Measurements from ENCODE around the gene KRTAP17-1. TPM values are rescaled to one million over a fixed set of nuclear protein-coding genes. Genes with fewer than 3 reads are reported as not detected.

KRTAP17-1 gene
- total RNA-seq, 1 donor from 2014 or later: not detected

DNA sequence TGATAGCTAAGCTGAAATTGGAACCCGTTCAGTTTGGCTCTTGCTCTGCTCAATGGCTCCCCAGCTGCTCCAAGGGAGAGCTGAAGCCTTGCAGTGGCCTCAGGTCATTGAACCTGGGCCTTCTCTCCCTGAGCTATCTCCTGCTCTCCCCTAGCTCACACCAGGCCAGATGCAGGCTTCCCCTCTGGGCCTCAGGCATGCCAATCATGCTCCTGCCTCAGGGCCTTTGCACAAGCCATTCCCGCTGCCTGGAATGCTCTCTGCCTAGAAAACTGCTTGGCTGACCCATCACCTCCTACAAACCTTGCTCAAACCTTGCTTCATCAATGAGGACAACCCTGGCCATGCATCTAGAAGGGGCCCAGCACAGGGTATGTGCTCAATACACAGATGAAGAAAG lies 16.7 kb upstream of the KRTAP17-1 start:
- no peak for DNase-seq

DNA sequence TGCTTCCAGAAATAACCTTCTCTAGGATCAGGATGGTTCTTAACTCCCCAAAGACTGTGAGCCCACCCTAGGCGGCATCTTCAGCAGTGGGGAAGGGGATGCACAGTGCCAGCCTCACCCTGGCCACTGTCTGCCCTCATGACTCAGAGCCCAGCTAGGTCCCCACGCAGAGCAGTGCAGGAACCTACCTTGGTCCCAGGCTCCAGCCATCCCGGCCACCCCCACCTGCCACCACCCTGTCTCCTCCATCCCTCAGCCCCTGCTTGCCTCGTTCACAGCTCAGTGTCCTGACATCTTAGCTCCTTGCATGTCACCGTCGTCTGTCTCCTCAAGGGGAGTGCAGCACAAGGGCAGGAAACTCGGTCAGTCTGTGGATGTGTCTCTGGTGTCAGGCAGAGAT lies 16.1 kb upstream of the KRTAP17-1 start:
- DNase-seq: no peak

GRCh38 chr17:41329279-41329948 lies 13.9 kb upstream of the KRTAP17-1 start:
- no peak for DNase-seq

DNA sequence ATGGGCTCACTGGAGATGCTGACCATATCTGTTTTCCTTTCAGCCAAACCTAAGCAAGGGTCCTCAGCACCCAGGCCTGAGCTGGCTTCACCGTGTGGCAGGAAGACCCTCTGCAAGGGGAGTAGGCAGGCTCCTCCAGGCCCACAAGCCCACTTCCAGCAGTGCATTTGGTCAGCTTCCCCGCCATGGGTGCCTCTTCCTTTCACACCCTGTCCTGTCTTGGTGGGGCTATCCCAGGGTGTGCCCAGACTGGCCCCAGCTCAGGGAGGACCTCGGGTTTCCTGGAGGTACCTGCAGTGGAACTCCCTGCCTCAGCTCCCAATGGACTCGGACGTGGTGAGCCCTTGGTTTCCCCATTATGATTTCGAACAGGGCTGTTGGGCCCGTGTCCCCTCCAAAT lies 12.7 kb upstream of the KRTAP17-1 start:
- DNase-seq: no peak

DNA sequence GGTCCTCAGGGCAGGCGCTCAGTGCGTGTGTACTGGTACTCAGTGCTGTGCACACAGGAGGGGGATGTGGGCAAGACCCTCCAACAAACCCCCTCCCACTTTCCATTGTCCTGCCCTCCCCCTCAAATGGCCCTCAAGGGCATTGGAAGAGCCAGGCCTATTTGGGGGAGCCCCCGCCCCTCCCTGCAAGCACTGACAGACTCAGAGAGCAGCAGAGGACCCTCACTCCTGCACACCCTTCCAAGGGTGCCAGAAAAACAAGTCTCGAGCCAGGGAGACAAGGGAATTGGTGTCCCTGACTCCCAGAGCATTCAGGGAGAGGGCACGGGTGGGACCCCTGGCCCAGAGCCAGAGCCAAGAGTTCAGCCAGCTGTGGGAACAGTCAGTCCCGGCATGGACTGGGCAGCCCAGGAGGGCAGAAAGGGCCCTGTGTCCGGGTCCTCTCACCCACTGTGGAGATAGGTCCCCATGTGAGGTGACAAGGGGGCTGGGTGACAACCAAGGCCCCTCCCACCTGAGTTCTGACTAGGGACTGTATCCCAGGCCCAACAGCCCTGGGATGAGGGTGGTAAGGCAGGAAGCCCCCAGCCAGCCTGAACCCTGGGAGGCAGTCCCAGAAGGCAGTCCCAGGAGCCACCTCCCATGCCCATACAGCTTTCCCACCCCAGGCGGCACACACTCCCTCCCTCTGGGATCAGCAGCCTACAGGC lies 12.1 kb upstream of the KRTAP17-1 start:
- no peak for DNase-seq

- DNase-seq: no peak
These were observed 10.9 kb upstream of the KRTAP17-1 start for GRCh38 chr17:41326173-41327145.

DNA sequence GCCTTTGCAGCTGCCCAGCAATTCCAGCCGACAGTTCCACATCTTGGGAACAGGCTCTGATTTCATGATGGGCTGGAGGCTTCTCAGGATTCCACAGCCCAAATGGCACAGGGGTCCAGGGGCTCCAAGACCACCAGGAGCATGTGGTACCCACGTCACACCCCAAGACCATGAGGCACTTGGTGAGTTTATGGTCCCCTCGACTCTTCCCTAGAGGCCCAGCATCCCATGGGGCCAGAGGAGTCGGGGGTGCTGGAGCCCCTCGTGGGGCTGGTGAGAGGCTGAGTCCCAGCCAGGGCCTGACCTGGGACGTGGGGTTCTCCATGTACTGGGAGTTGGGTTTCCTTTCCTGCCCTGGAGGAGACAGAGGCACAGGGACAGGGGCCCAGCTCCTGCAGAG lies 10.1 kb upstream of the KRTAP17-1 start:
- DNase-seq: no peak

DNA sequence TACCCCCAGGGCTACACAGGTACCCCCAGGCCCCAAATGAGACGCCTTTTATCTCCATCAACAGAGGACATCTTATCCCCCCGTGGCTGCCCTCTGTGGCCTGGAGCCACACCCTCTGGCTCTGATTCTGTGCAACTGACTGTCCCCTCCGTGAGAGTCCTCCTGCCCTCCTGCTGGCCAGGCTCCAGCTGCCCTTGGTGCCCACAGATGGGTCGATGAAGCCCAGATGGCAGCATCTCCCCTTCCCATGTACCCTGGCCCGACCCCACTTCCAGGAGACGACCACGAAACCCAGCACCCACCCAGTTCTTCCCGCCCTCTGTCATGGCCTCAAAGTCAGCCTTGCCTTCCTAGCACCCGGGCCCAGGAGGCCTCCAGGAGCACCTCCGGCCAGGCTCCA lies 9.6 kb upstream of the KRTAP17-1 start:
- no peak for DNase-seq

DNA sequence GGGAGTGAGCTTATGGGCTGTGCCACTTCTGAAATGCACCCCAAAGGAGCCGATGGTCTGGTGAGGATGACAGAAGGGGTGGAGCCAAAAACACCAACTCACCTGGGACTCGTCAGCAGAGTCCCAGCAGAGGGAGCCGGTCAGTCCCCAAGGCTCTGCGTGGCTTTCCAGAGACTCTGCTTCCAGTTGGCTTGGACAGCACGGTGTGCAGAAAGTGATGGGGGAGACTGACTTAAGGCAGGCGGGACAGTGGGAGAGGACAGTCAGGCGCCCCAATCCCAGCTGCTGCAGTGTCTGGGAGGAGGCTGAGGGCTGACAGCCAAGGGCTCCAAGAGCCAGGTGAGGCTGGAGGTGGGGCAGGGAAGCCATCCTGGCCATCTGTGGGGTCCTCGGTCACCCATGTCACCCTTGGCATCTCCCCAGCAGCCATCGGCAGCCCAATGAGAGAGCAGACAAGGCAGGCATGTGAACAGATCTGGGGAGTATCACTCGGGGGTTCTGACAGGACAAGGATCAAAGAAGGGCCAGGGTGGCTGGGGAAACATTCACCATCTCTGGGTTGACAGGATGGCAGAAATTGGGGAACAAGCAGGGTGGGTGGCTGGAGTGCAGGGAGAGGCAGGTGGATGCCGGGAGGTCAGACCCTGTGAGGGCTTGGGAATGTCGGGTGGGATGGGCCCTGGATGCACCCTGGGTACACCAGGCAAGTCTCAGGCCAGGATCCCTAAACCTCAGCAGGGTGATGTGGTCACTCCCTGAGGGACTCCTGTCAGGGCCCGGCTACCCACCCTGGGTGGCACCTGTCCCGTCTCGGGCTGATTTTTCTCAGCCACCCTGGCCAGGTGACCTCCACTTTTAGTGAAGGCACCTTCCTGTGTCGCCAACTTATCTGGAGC lies 8.9 kb upstream of the KRTAP17-1 start:
- no peak for DNase-seq

DNA sequence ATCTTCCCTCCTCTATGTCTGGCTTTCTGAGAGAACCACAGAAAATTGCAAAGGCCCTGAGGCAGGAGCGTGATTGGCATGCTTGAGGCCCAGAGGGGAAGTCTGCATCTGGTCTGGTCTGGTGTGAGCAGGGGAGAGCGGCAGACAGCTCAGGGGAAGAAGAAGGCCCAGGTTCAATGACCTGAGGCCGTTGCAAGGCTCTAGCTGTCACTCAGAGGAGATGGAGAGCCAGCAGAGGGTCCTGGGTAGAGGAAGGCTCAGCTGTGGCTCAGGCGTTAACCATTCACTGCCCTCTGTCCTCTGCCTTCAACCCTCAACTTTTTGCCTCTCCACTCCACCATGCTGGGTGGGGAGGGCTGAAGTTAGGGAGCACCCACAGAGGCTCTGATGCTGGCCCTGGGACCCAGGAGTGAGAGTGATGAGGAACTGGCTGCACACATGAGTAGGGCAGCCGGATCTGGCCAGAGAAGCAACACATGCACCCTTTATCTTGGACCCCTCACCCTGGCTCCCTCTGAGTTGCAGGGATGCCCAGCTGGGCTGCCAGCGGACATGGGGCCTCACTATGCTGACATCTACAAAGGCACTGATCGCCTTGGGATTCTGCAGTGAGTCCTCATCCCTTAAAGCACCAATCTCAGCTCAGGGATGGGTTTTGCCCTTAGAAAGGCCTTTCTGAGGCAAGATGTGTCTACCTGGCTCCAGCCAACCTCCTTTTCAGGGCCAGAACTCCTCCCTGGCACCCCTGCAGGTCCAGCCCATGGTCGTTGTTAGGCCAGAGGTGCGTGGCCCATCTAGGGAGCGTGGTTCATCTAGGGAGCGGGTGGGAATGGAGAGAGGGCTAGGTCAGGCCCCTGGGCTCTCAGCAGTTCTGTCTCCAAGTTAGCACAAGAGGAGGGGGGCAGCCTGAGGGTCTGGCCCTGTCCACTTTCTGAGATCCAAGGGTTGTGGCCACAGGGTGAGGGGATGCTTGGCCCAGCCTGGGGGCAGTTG lies 7.7 kb upstream of the KRTAP17-1 start:
- DNase-seq: no peak

GRCh38 chr17:41322094-41322902 lies 6.8 kb upstream of the KRTAP17-1 start:
- no peak for DNase-seq

GRCh38 chr17:41318231-41318630 lies 2.7 kb upstream of the KRTAP17-1 start:
- DNase-seq: no peak

DNA sequence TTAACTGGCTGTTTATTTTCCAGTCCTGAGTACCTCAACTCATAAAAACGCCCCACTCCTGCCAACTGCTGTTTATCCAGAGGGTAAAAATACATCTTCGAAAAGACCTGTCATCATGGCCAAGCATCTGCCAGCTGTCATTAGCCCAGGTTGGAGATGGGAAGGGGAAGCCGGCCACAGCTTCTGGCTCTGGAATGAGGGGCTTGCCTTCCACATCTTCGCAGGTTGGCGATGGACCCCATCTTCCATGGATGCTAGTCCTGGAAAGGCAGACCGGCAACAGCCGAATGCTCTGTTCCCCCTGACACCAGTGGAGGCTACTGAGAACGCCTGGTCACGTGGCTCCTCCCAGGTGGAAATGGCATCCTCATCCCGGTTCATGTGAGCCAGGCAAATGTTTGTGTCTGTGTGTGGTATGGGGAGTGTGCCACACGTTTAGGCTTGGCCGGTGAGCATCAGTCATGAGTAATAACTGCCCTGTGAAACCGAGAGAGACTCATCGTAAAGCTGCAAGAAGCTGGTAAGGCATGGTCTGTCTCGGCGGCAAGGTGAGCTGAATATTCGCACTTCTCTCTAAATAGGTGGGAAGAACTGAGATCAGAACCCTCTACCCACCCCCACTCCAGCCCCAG lies 420 bp upstream of the KRTAP17-1 start:
- no peak for DNase-seq

DNA sequence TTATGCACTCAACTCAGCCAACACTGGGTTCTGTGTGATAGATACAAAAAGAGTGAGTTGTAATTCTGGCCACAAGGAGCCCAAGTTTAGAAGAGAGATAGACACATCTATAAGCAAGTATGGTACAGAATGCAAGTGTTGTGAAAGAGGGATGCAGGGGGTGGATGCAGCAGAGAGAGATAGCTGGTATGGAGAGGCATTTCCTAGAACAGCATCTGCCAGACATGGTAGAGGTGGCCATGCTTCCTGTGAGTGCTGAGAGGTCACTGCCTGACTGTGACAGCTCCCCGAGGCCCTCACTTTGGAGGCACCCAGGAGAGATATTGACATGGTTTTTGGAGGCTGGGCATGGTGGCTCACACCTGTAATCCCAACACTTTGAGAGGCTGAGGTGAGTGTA lies 4.4 kb downstream of the KRTAP17-1 start:
- DNase-seq: no peak

DNA sequence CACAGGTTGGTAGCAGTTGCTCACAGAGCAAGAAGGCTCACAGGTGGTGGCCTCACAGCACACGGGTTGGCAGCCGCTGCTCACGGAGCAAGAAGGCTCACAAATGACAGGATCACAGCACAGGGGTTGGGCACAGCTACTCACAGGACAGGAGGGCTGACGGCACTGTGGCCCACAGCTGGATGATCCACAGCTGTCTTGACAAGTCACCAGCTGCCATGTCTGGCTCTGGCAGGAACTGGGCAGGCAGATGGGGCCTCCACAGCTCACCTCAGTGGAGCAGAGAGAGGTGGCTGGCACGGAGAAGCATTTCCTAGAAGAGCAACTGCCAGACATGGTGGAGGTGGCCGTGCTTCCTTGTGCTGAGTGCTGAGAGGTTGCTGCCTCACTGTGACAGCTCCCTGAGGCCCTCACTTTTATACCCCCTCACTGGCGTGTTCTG lies 6.6 kb downstream of the KRTAP17-1 start, which contains the start of gene KRTAP16-1:
TSS of gene KRTAP16-1 (minus strand) at position 392 of the 442 bp plus-strand sequence. CDS start at position 336, 56 bp downstream.
- DNase-seq: no peak

- DNase-seq: peak; percentile 48
These were observed 7.1 kb downstream of the KRTAP17-1 start for GRCh38 chr17:41308251-41308917.

- no peak for DNase-seq
These were observed 7.9 kb downstream of the KRTAP17-1 start for GRCh38 chr17:41307647-41308046.

DNA sequence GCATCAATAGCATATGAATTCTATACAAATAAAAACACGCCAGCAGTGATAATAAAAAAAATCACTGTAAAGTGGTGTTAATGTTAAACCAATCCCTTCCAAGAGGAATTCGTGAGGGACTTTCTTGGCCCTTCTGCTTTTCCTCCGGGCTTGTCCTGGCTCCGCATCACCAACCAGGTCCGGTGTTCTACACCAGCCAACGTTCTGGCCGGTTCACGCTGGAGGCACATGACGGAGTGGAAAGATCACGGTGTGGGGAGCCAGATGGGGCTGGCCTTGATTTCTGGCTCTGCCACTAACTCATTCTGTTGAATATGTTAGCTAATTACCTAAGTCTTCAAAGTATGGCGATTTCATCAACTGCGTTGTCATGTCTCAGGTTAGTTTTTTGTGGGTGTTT lies 11.4 kb downstream of the KRTAP17-1 start:
- DNase-seq: no peak

Measured in occipital lobe (tissue), 2 donors.